ENCODE results near the gene FFAR1.

FFAR1 gene

DNA sequence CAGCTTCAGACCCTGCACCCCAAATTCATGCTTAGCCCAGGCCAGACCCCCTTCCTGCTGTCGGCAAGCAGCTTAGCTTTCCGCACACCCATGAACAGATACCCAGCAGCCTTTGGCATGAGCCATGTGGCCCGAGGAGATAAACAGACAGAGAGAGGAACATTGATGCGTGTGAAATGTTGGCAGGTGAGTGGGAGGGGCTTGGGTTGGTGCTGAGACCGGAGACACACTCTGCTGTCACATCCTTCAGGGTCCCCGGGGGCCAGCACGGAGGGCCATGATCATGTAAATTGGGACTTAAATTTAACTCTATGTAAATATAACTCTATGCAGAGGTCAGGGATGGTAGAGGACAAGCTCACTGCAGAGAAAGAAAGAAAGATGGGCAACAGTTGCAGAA lies 17.2 kb upstream of the FFAR1 start:
- TF ChIP-seq, protein P1, sequence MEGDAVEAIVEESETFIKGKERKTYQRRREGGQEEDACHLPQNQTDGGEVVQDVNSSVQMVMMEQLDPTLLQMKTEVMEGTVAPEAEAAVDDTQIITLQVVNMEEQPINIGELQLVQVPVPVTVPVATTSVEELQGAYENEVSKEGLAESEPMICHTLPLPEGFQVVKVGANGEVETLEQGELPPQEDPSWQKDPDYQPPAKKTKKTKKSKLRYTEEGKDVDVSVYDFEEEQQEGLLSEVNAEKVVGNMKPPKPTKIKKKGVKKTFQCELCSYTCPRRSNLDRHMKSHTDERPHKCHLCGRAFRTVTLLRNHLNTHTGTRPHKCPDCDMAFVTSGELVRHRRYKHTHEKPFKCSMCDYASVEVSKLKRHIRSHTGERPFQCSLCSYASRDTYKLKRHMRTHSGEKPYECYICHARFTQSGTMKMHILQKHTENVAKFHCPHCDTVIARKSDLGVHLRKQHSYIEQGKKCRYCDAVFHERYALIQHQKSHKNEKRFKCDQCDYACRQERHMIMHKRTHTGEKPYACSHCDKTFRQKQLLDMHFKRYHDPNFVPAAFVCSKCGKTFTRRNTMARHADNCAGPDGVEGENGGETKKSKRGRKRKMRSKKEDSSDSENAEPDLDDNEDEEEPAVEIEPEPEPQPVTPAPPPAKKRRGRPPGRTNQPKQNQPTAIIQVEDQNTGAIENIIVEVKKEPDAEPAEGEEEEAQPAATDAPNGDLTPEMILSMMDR (IDR thresholded peaks at IDR 0.05; ENCODE audit: low read depth, low read length) = no peak
- in situ Hi-C loops (cut with HindIII; ENCODE audit: low sequenced_read_pairs) = no loop called here
- H3K4me3 ChIP-seq (ENCODE audit: low read depth, low read length) = no peak overlapping the region
- DNase-seq (ENCODE audit: low read depth, low spot score) = no peak

DNA sequence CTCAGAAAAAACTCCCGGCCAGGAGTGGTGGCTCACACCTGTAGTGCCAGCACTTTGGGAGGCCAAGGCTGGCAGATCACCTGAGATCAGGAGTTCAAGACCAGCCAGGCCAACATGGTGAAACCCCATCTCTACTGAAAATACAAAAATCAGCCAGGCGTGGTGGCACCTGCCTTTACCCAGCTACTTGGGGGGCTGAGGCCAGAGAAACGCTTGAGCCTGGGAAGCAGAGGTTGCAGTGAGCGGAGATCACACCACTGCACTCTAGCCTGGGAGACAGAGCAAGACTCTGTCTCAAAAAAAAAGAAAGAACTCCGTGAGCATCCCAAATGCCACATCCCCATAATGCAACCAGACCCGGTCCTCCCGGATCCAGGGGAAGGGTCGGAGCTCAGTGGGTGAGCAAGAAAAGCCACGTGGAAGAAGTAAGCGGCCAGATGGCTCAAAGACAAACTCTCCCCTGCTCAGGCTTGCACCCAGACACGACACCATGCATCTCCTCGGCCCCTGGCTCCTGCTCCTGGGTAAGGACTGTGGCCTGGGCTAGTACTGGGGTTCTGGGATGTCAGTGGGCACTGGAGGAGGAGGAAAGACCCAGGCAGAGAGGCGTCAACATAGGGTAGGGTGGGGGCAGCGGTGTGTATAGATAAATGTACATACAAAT lies 16.0 kb upstream of the FFAR1 start:
- TF ChIP-seq, protein P1 (IDR thresholded peaks at IDR 0.05; ENCODE audit: low read depth, low read length) = no peak
- no peak for DNase-seq (ENCODE audit: low read depth, low spot score)
- H3K4me3 ChIP-seq (ENCODE audit: low read depth, low read length) = no peak overlapping the region
- in situ Hi-C loops (cut with HindIII; ENCODE audit: low sequenced_read_pairs) = no loop called here

DNA sequence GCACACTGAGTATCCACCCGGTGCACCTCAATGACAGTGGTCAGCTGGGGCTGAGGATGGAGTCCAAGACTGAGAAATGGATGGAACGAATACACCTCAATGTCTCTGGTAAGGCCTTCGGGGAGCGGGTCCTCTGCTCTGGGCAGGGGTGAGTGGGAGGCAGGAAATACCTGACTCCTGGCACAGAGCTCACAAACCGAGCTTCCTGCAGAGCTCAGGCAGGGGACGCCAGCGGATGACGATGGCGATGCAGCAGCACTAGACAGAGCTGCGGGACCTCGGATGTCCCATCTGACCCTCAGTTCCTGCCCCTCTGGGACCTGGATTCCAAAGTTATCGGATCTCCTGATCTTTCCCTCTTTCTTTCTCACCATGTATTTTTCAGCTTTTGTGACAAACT lies 14.9 kb upstream of the FFAR1 start:
- TF ChIP-seq, protein P1 (IDR thresholded peaks at IDR 0.05; ENCODE audit: low read depth, low read length) = no peak
- no peak overlapping the region for H3K4me3 ChIP-seq (ENCODE audit: low read depth, low read length)
- in situ Hi-C loops (cut with HindIII; ENCODE audit: low sequenced_read_pairs) = no loop called here
- DNase-seq (ENCODE audit: low read depth, low spot score) = no peak

DNA sequence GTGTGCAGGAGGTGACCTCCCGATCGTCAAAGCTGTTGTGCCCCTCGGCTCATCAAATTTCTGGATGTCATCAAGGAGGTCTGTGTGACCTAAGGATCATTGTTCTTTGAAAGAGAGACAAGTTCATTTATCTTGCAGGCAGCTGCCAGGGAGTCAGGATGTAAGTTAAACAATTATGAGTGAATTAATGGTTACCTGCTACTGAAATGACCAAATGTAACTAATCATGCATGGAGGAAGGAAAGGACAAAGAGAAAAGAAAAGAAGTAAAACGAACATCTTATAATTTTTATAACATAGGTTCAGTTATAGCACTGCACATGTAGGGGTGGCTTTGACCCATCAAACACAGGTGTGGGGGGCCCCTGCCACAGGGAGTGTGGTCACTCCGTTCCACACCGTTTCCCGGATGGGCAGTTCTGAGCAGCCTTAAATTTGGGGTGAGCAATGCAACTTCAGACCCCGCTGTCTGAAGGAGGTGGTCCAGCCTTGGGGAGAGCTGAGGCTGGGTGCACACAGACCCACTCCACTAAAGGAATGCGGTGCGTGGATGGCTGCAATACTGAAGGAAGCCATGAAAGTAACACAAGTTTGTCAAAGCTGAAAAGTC lies 13.5 kb upstream of the FFAR1 start:
- no peak for DNase-seq (ENCODE audit: low read depth, low spot score)
- TF ChIP-seq, protein P1 (IDR thresholded peaks at IDR 0.05; ENCODE audit: low read depth, low read length) = no peak
- in situ Hi-C loops (cut with HindIII; ENCODE audit: low sequenced_read_pairs) = no loop called here
- H3K4me3 ChIP-seq (ENCODE audit: low read depth, low read length) = no peak overlapping the region

DNA sequence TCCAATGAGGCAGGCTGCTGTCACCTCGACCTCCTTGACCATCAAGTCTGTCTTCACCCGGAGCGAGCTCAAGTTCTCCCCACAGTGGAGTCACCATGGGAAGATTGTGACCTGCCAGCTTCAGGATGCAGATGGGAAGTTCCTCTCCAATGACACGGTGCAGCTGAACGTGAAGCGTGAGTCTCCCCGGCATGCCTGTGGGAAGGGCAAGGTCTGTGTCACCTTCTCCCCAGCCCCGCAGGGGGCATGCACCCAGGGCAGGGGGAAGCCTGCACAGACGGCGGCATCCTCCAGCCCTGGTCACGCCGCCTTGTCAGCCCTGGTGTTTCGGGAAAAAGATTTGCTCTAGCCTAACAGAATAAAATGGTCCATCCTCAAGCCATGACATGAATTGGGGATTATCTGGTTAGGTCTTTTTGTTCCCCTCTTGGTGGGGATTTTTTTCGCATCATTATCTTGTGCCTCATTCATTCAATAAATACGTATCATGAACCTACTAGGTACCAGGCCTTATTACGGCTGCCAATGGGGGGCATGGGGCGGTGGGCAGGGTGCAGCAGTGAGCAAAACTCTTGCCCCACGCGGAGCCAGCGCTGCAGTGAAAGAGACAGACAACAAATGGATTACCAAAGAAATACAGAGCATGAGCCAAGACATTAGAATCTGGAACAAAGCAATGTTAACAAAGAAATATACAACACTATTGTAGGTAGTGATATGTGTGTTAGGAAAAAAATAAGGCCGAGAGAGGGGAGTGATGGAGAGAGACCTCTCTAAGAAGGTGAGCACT lies 11.3 kb upstream of the FFAR1 start:
- H3K4me3 ChIP-seq (ENCODE audit: low read depth, low read length) = no peak overlapping the region
- TF ChIP-seq, protein P1 (IDR thresholded peaks at IDR 0.05; ENCODE audit: low read depth, low read length) = no peak
- in situ Hi-C loops (cut with HindIII; ENCODE audit: low sequenced_read_pairs) = no loop called here

DNA sequence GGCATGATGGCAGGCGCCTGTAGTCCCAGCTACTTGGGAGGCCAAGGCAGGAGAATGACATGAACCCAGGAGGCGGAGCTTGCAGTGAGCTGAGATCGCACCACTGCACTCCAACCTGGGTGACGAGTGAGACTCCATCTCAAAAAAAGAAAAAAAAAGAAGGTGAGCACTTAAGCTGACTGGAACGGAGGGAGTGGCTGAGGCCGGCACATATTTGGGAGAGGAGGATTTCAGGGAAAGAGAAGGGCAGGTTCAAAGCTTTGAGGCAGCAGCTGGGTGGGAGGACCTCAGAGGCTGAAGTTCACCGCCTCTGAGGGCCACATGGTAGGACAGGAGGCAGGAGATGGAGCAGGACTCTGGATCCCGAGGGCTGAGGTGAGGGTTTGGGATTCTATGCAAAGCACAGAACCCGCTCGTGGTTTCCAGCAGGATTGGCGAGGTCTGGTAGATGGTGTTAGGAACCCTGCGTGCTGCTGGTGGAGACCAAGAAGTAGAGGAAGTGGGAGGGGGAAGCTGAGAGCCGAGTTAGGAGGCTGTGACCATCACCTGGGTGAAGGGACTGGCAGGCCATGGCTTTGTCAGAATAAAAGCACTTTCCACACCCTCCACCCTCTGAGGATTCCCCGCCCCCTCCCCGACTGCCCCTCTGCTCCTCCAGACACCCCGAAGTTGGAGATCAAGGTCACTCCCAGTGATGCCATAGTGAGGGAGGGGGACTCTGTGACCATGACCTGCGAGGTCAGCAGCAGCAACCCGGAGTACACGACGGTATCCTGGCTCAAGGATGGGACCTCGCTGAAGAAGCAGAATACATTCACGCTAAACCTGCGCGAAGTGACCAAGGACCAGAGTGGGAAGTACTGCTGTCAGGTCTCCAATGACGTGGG lies 10.4 kb upstream of the FFAR1 start:
- in situ Hi-C loops (cut with HindIII; ENCODE audit: low sequenced_read_pairs) = no loop called here

More for the DNA sequence above, 11.3 kb upstream of the FFAR1 start:
- DNase-seq (ENCODE audit: low read depth, low spot score) = no peak

More for the DNA sequence above, 10.4 kb upstream of the FFAR1 start:
- no peak for DNase-seq (ENCODE audit: low read depth, low spot score)
- no peak overlapping the region for H3K4me3 ChIP-seq (ENCODE audit: low read depth, low read length)
- TF ChIP-seq, protein P1 (IDR thresholded peaks at IDR 0.05; ENCODE audit: low read depth, low read length) = no peak

Measured in astrocyte of the spinal cord (primary cell).